Measurements from ENCODE around the gene SYNGAP1.

DNA sequence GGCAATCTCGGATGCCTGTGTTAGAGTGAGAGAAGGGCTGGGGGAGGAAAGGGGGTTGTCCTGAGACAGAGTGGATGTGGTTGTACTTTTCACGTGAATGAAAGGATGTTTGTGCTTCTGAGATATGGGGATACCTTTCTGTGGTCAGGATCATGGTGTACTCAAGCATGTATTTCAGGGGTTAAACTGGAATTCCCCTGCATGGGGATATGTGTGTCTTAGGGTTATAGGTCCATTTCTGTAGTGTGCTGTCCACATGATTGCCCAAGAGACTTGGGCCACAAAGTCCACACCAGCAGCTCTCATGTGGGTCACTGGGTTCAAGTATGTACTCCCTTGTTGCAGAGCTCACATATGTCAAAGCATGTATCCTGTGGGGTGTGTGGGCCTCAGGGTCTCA lies 10.5 kb downstream of the SYNGAP1 start:
- TF ChIP-seq YY1 (IDR thresholded peaks at IDR 0.05; ENCODE audit: low read depth) (no peak), FOXM1 (IDR thresholded peaks at IDR 0.05; ENCODE audit: borderline replicate concordance, low read depth) (no peak), EP300 (IDR thresholded peaks at IDR 0.05; ENCODE audit: borderline replicate concordance) (no peak), USF1 (IDR thresholded peaks at IDR 0.05) (no peak), TAF1 (IDR thresholded peaks at IDR 0.05; ENCODE audit: low read depth) (no peak), EGR1 (IDR thresholded peaks at IDR 0.05) (no peak)
- TF ChIP-seq, protein P1, sequence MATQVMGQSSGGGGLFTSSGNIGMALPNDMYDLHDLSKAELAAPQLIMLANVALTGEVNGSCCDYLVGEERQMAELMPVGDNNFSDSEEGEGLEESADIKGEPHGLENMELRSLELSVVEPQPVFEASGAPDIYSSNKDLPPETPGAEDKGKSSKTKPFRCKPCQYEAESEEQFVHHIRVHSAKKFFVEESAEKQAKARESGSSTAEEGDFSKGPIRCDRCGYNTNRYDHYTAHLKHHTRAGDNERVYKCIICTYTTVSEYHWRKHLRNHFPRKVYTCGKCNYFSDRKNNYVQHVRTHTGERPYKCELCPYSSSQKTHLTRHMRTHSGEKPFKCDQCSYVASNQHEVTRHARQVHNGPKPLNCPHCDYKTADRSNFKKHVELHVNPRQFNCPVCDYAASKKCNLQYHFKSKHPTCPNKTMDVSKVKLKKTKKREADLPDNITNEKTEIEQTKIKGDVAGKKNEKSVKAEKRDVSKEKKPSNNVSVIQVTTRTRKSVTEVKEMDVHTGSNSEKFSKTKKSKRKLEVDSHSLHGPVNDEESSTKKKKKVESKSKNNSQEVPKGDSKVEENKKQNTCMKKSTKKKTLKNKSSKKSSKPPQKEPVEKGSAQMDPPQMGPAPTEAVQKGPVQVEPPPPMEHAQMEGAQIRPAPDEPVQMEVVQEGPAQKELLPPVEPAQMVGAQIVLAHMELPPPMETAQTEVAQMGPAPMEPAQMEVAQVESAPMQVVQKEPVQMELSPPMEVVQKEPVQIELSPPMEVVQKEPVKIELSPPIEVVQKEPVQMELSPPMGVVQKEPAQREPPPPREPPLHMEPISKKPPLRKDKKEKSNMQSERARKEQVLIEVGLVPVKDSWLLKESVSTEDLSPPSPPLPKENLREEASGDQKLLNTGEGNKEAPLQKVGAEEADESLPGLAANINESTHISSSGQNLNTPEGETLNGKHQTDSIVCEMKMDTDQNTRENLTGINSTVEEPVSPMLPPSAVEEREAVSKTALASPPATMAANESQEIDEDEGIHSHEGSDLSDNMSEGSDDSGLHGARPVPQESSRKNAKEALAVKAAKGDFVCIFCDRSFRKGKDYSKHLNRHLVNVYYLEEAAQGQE (IDR thresholded peaks at IDR 0.05; ENCODE audit: low read depth) = no peak
- TF ChIP-seq, protein P2, sequence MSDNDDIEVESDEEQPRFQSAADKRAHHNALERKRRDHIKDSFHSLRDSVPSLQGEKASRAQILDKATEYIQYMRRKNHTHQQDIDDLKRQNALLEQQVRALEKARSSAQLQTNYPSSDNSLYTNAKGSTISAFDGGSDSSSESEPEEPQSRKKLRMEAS (IDR thresholded peaks at IDR 0.05) = no peak
